HG03159 (cell line): ENCODE data around the gene PRDM10.

Experiments used
- ATAC-seq: cut with Tn5 transposase; IDR thresholded peaks from one replicate; pipeline ENCODE4 v1.9.1; 2021; ENCODE audit warnings: mild to moderate bottlenecking, moderate library complexity; ENCODE audit not compliant: unreplicated experiment

The PRDM10 gene

GRCh38 chr11:129950101-129951091 is 52.2 kb downstream of the PRDM10 start:
- no peak for ATAC-seq

- no peak for ATAC-seq
Measured at GRCh38 chr11:129948926-129949466, 53.6 kb downstream of the PRDM10 start.

- ATAC-seq, result no peak
Measured at GRCh38 chr11:129947474-129947873, 55.2 kb downstream of the PRDM10 start.

- no peak for ATAC-seq
Measured at GRCh38 chr11:129946965-129947364, 55.7 kb downstream of the PRDM10 start.

GRCh38 chr11:129946256-129946655 is 56.4 kb downstream of the PRDM10 start:
- no peak for ATAC-seq

GRCh38 chr11:129945373-129945772 is 57.3 kb downstream of the PRDM10 start:
- ATAC-seq, result no peak

GRCh38 chr11:129944696-129945095 is 57.9 kb downstream of the PRDM10 start:
- no peak for ATAC-seq

- ATAC-seq, result no peak
Measured at GRCh38 chr11:129943036-129943435, 59.6 kb downstream of the PRDM10 start.

- ATAC-seq, result no peak
Measured at GRCh38 chr11:129939510-129939909, 63.1 kb downstream of the PRDM10 start.

GRCh38 chr11:129938764-129939163 is 63.9 kb downstream of the PRDM10 start:
- ATAC-seq, result no peak

GRCh38 chr11:129937592-129938238 is 64.9 kb downstream of the PRDM10 start:
- no peak for ATAC-seq

- ATAC-seq, result no peak
Measured at GRCh38 chr11:129935723-129936122, 66.9 kb downstream of the PRDM10 start.

- ATAC-seq, result no peak
Measured at GRCh38 chr11:129933891-129934290, 68.7 kb downstream of the PRDM10 start.

- no peak for ATAC-seq
Measured at GRCh38 chr11:129933262-129933661, 69.4 kb downstream of the PRDM10 start.

GRCh38 chr11:129932381-129933067 is 70.1 kb downstream of the PRDM10 start:
- no peak for ATAC-seq

GRCh38 chr11:129930743-129931142 is 71.9 kb downstream of the PRDM10 start:
- ATAC-seq, result no peak

GRCh38 chr11:129930296-129930695 is 72.3 kb downstream of the PRDM10 start:
- ATAC-seq, result no peak

GRCh38 chr11:129929721-129930120 is 72.9 kb downstream of the PRDM10 start:
- no peak for ATAC-seq

GRCh38 chr11:129928923-129929692 is 73.5 kb downstream of the PRDM10 start:
- no peak for ATAC-seq

GRCh38 chr11:129922674-129923073 is 80.0 kb downstream of the PRDM10 start:
- ATAC-seq, result no peak
